Stimulated activated effector memory CD8-positive, alpha-beta T cell treated with anti-CD3 and anti-CD28 coated beads, Interleukin-12 subunit alpha, Interleukin-12 subunit beta, amount 100 ng/mL, for 72 hours (primary cell): Measurements from ENCODE around the gene SZT2.
A peak's percentile ranks its signal among the peaks of the same experiment; 100 is the strongest.
"Not testable (repeated sequence)": the region's sequence is repeated elsewhere in the genome, so short reads cannot be mapped to it uniquely, and the experiment has no call there.

ENCODE experiments used
- ATAC-seq: fragments of 150-1000 bp; cut with Tn5 transposase; 2 replicates; pipeline ENCODE4 v1.10.0; 2021
- DNase-seq, 2 donors: peaks; one replicate each; pipeline ENCODE4 v3.0.0; 2021 to 2022; ENCODE audit warnings: low spot score in 2 of 2
- H3K27ac Mint-ChIP-seq: one replicate; pipeline ENCODE4 v1.8.0; 2022; ENCODE audit warnings: mild to moderate bottlenecking, mixed read lengths
- H3K36me3 Mint-ChIP-seq: one replicate; pipeline ENCODE4 v1.8.0; 2022; ENCODE audit warnings: mild to moderate bottlenecking, mixed read lengths
- H3K4me1 Mint-ChIP-seq: one replicate; pipeline ENCODE4 v1.8.0; 2022; ENCODE audit warnings: mixed read lengths
- H3K4me3 Mint-ChIP-seq: one replicate; pipeline ENCODE4 v1.8.0; 2022; ENCODE audit warnings: mild to moderate bottlenecking, mixed read lengths
- H3K9me3 Mint-ChIP-seq: one replicate; pipeline ENCODE4 v1.8.0; 2022; ENCODE audit warnings: mixed read lengths

SZT2 gene

GRCh38 chr1:43482215-43482614 lies 92.5 kb downstream of the SZT2 start:
- Mint-ChIP-seq H3K9me3 (no peaks in the 10 kb centered on the region), H3K36me3 (no peaks in the 10 kb centered on the region), H3K27ac (no peak overlapping the region), H3K4me1 (no peaks in the 10 kb centered on the region), H3K4me3 (no peak overlapping the region)
- ATAC-seq, result no peak
- no peak for DNase-seq

GRCh38 chr1:43484367-43484766 lies 94.7 kb downstream of the SZT2 start:
- peaks cover 11% of the 10 kb centered on the region for H3K9me3 Mint-ChIP-seq
- no peak for ATAC-seq
- H3K4me1 Mint-ChIP-seq, result no peaks in the 10 kb centered on the region
- no peaks in the 10 kb centered on the region for H3K36me3 Mint-ChIP-seq
- H3K27ac Mint-ChIP-seq, result no peak overlapping the region
- no peak overlapping the region for H3K4me3 Mint-ChIP-seq
- DNase-seq, result no peak

DNA sequence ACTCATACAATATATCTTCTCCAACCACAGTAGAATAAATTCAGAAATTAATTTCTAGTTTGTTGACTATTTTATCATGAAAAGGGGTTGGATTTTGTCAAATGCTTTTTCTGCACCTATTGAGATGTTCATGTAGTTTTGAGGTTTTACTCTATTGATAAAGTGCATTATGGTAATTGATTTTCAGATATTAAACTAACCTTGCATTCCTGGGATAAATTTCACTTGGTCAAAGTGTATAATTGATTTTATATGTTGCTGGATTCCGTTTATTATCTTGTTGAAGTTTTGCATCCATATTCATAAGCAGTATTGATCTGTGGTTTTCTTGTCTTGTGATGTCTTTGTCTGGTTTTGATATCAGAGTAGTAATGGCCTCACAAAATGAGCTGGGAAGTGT lies 98.5 kb downstream of the SZT2 start:
- Mint-ChIP-seq H3K4me3 (no peak overlapping the region), H3K9me3 (peaks cover 26% of the 10 kb centered on the region), H3K27ac (no peak overlapping the region), H3K4me1 (no peaks in the 10 kb centered on the region), H3K36me3 (no peaks in the 10 kb centered on the region)
- no peak for DNase-seq
- no peak for ATAC-seq

- ATAC-seq (no peak), DNase-seq (no peak)
- Mint-ChIP-seq H3K4me1 (no peaks in the 10 kb centered on the region), H3K4me3 (no peak overlapping the region), H3K27ac (no peak overlapping the region), H3K9me3 (peaks cover 26% of the 10 kb centered on the region), H3K36me3 (no peaks in the 10 kb centered on the region)
These were observed 101.4 kb downstream of the SZT2 start for GRCh38 chr1:43491061-43491460.

DNA sequence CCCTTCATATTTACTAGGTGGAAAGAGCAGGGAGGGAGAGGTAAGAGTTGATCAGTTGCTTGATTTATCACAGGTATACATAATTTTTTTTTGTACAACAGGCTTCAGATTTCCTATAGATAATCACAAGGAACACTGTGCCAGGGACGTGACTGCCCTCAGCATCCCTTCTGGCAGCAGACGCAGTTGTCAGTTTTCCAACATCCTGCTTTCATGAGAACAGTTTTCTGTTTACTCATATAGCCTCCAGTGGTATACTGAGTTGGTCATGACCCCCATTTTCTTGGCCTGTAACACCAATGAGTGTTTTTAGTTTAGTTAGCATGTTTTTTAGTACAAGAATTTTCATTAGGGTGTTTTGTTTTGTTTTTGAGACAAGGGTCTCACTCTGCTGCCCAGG lies 103.1 kb downstream of the SZT2 start:
- Mint-ChIP-seq H3K4me1 (no peaks in the 10 kb centered on the region), H3K27ac (no peak overlapping the region), H3K4me3 (no peak overlapping the region), H3K9me3 (peaks cover 24% of the 10 kb centered on the region), H3K36me3 (no peaks in the 10 kb centered on the region)
- ATAC-seq (no peak), DNase-seq (no peak)

DNA sequence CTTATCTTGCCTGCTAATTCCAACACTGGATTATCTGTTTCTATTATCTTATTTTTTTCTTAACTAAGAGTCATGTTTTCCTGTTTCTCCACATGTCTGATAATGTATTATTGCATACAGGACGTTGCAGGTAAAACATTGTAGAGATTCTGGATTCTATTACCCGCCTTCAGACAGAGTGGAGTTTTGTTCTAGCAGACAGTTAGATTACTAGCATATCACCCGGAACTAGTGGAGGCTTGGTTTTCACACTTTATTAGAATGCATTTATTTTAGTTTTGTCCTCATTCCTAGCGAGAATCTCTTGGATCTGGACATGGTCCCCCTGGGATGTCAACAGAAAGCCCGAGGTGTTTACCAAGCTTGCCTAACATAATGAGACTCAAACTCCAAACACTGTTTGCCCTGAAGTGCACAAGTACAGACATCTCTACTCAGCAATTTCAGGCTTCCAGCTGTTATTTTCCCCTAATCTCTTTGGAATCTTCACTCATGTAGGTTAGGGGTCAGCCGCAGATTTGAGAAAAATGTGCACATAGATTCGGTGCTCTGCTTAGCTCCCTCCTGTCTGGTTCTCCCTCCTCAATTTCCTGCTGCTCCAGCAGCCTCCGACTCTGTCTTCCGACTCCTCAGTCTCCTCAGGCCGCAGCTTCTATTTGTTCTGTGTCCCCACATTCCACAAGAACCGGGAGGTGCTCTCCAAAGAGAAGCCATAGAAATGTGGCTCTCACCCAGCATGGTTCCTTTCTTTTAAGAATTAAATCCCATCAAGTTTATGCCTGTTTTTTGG lies 104.2 kb downstream of the SZT2 start:
- Mint-ChIP-seq H3K36me3 (no peaks in the 10 kb centered on the region), H3K4me1 (no peaks in the 10 kb centered on the region), H3K9me3 (peaks cover 20% of the 10 kb centered on the region), H3K27ac (no peak overlapping the region), H3K4me3 (no peak overlapping the region)
- DNase-seq (no peak), ATAC-seq (no peak)

DNA sequence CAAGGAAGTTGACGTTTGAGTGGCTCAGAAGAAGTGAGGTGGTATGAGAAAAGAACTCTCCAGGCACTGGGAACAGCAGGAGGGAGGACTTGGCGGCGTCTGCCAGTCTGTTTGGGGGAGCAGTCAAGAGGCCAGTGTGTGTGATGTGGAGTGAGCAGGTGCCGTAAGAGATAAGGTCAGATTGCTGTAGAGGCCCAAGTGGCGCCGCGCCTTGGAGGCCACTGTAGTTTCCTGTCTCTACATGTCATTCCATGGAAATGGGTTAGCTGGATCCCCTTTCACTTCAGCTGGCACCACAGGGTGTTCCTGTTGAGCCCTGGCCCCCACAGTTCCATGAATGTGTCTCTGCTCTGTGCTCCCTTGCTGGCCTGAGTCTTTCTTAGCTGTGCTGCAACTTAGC lies 105.5 kb downstream of the SZT2 start:
- Mint-ChIP-seq H3K4me3 (no peak overlapping the region), H3K27ac (no peak overlapping the region), H3K36me3 (no peaks in the 10 kb centered on the region), H3K9me3 (peaks cover 10% of the 10 kb centered on the region), H3K4me1 (no peaks in the 10 kb centered on the region)
- no peak for DNase-seq
- ATAC-seq, result no peak

DNA sequence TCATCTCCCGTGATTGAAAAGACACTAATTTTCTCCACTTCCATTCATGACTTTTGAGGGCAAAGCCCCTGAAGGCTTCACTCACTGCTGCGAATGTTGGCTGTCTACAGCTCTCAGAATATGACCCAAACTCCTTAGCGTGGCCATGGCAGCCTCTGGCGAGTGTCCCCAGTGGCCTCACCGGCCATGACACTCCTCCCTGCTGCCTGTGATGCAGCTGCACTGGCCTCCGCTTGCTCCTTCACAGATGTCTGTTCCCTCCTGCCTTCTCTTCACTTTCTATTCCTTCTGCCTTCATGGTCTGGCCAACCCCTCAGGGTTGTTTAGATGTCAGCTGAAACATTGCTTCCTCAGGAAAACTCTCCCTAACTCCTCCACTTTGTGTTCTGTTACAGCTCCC lies 110.2 kb downstream of the SZT2 start:
- no peak for DNase-seq
- H3K9me3 Mint-ChIP-seq, result no peaks in the 10 kb centered on the region
- no peaks in the 10 kb centered on the region for H3K36me3 Mint-ChIP-seq
- H3K4me1 Mint-ChIP-seq, result no peaks in the 10 kb centered on the region
- ATAC-seq, result no peak
- no peak overlapping the region for H3K27ac Mint-ChIP-seq
- H3K4me3 Mint-ChIP-seq, result no peak overlapping the region

DNA sequence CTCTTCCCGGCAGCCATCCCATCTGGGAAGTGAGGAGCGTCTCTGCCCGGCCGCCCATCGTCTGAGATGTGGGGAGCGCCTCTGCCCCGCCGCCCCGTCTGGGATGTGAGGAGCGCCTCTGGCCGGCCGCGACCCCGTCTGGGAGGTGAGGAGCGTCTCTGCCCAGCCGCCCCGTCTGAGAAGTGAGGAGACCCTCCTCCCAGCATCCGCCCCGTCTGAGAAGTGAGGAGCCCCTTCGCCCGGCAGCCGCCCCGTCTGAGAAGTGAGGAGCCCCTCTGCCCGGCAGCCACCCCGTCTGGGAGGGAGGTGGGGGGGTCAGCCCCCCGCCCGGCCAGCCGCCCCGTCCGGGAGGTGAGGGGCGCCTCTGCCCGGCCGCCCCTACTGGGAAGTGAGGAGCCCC lies 112.1 kb downstream of the SZT2 start:
- not testable (repeated sequence) for H3K9me3 Mint-ChIP-seq, H3K36me3 Mint-ChIP-seq, H3K4me1 Mint-ChIP-seq, H3K27ac Mint-ChIP-seq, ATAC-seq, H3K4me3 Mint-ChIP-seq
- DNase-seq, result peak in 1 of 2 donors; percentile 23

GRCh38 chr1:43503534-43503933 lies 113.8 kb downstream of the SZT2 start:
- no peak overlapping the region for H3K4me3 Mint-ChIP-seq
- H3K9me3 Mint-ChIP-seq, result no peaks in the 10 kb centered on the region
- DNase-seq (peak in 1 of 2 donors; percentile 25), ATAC-seq (no peak)
- no peak overlapping the region for H3K27ac Mint-ChIP-seq
- H3K36me3 Mint-ChIP-seq, result no peaks in the 10 kb centered on the region
- peaks cover 2% of the 10 kb centered on the region for H3K4me1 Mint-ChIP-seq
